ENCODE data around the gene RMND1.

Gene RMND1

DNA sequence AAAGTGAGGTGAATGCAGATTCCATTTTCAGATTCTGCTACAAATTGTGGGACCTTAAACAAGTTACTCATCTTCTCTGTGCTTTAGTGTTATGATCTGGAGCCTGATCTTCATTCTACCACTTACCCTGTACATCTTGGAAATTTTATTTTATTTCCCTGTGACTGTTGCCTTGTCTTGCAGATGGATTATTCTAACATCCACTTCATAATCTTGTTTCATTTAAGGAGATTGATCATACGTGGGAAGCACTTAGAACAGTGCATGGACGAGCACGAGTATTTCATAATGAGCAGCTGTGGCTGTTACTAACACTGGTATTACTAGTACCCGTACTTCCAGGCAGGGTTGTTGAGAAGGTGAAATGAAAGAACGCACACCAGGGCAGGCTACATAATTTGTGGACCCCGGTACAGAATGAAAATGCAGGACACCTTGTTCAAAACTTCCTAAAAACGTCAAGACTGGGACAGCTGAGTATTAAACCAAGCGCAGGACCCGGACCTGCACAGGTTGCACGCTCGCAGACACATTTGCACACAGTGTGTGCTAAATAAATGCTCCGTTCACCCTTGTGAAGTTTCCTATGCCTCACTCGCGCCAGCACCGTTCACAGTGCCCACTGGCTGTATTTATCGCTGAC is 41.4 kb upstream of the RMND1 start:
- H3K4me2 ChIP-seq (ENCODE audit: low read length) = peak overlapping the region; percentile 87
- no peaks in the 10 kb centered on the region for H3K36me3 ChIP-seq (ENCODE audit: control insufficient read depth, insufficient read depth, low read length)
- H2AFZ ChIP-seq = peak overlapping the region; percentile 65
- H3K4me3 ChIP-seq (ENCODE audit: low read depth, low read length) = no peak overlapping the region
- H3K27me3 ChIP-seq (ENCODE audit: control insufficient read depth, insufficient read depth, low read length) = no peaks in the 10 kb centered on the region
- no peaks in the 10 kb centered on the region for H3K9me3 ChIP-seq (ENCODE audit: control insufficient read depth, low read length)
- H3K9ac ChIP-seq = no peak overlapping the region
- TF ChIP-seq, protein P1, sequence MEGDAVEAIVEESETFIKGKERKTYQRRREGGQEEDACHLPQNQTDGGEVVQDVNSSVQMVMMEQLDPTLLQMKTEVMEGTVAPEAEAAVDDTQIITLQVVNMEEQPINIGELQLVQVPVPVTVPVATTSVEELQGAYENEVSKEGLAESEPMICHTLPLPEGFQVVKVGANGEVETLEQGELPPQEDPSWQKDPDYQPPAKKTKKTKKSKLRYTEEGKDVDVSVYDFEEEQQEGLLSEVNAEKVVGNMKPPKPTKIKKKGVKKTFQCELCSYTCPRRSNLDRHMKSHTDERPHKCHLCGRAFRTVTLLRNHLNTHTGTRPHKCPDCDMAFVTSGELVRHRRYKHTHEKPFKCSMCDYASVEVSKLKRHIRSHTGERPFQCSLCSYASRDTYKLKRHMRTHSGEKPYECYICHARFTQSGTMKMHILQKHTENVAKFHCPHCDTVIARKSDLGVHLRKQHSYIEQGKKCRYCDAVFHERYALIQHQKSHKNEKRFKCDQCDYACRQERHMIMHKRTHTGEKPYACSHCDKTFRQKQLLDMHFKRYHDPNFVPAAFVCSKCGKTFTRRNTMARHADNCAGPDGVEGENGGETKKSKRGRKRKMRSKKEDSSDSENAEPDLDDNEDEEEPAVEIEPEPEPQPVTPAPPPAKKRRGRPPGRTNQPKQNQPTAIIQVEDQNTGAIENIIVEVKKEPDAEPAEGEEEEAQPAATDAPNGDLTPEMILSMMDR (IDR thresholded peaks at IDR 0.05) = no peak
- H3K4me1 ChIP-seq = no peaks in the 10 kb centered on the region
- H3K79me2 ChIP-seq = no peaks in the 10 kb centered on the region
- H3K27ac ChIP-seq = no peak overlapping the region

DNA sequence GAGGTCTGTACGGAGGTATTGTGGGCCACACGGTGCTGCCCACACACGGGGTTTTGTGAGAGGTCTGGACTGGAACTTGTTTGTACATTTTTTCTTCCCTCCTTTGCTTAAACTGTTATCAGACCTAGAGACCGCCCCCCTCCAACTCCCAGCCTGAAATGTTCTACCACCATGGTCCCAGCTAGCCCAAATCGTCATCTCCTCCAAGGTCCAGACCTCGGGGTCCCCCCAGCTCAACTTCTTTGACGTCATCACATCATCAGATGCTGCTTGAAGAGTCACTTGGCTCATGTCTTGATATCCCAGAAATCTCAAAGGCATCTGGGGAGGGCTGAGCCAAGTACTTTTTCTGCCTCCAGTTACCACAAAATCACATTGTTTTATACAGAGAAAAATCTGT is 39.1 kb upstream of the RMND1 start:
- Histone ChIP-seq H3K4me3 (ENCODE audit: low read depth, low read length) (no peak overlapping the region), H3K79me2 (no peaks in the 10 kb centered on the region), H2AFZ (no peak overlapping the region), H3K4me2 (ENCODE audit: low read length) (no peak overlapping the region), H3K9ac (no peak overlapping the region), H3K27ac (no peak overlapping the region), H3K9me3 (ENCODE audit: control insufficient read depth, low read length) (no peaks in the 10 kb centered on the region), H3K36me3 (ENCODE audit: control insufficient read depth, insufficient read depth, low read length) (no peaks in the 10 kb centered on the region), H3K4me1 (no peaks in the 10 kb centered on the region), H3K27me3 (ENCODE audit: control insufficient read depth, insufficient read depth, low read length) (no peaks in the 10 kb centered on the region)
- TF ChIP-seq, protein P1 (IDR thresholded peaks at IDR 0.05) = no peak

DNA sequence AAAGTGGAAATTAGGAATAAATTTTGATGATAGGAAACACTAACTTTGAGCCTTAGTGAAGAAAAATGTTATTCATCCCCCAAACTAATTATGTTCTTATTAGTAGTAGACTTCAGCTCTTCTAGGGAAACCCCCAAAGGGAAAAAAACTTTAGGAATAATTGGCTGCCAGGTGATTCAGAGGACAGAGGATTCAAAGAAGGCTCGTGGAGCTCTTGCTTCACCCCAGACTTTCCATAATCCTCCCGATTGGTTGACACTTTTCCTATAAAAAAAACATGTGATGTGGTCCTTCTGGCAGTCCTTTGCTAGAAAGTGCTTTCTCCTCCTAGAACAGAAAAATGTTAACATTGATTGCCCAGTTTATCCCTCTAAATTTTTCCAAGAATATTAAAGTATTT is 36.3 kb upstream of the RMND1 start:
- Histone ChIP-seq H3K9ac (no peak overlapping the region), H3K4me2 (ENCODE audit: low read length) (no peak overlapping the region), H3K4me1 (no peaks in the 10 kb centered on the region), H3K27me3 (ENCODE audit: control insufficient read depth, insufficient read depth, low read length) (no peaks in the 10 kb centered on the region), H3K79me2 (no peaks in the 10 kb centered on the region), H3K9me3 (ENCODE audit: control insufficient read depth, low read length) (no peaks in the 10 kb centered on the region), H3K4me3 (ENCODE audit: low read depth, low read length) (no peak overlapping the region), H2AFZ (no peak overlapping the region), H3K27ac (no peak overlapping the region), H3K36me3 (ENCODE audit: control insufficient read depth, insufficient read depth, low read length) (no peaks in the 10 kb centered on the region)
- TF ChIP-seq, protein P1 (IDR thresholded peaks at IDR 0.05) = no peak

DNA sequence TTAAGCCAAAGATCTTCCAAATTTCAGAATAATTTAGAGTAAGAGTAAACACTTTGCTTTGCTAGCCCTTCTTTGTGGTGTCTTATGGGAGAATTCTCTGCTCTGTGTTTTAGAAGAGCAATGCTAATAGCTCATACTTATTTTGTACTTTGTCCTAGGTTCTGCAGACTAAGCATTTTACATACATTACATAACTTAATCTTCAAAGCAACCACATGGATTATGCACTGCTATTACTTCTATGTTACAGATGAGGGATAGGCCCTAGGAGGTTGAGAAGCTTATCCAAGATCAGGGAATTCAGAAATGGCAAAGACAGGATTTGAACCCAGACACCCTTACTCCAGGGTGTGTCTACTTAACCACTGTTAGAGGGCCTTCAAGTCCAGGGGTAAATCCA is 32.1 kb upstream of the RMND1 start:
- H2AFZ ChIP-seq = no peak overlapping the region
- no peaks in the 10 kb centered on the region for H3K79me2 ChIP-seq
- H3K27me3 ChIP-seq (ENCODE audit: control insufficient read depth, insufficient read depth, low read length) = no peaks in the 10 kb centered on the region
- no peaks in the 10 kb centered on the region for H3K4me1 ChIP-seq
- H3K4me3 ChIP-seq (ENCODE audit: low read depth, low read length) = no peak overlapping the region
- H3K27ac ChIP-seq = no peak overlapping the region
- TF ChIP-seq, protein P1 (IDR thresholded peaks at IDR 0.05) = no peak
- no peaks in the 10 kb centered on the region for H3K36me3 ChIP-seq (ENCODE audit: control insufficient read depth, insufficient read depth, low read length)
- no peak overlapping the region for H3K9ac ChIP-seq
- H3K4me2 ChIP-seq (ENCODE audit: low read length) = no peak overlapping the region
- H3K9me3 ChIP-seq (ENCODE audit: control insufficient read depth, low read length) = no peaks in the 10 kb centered on the region

DNA sequence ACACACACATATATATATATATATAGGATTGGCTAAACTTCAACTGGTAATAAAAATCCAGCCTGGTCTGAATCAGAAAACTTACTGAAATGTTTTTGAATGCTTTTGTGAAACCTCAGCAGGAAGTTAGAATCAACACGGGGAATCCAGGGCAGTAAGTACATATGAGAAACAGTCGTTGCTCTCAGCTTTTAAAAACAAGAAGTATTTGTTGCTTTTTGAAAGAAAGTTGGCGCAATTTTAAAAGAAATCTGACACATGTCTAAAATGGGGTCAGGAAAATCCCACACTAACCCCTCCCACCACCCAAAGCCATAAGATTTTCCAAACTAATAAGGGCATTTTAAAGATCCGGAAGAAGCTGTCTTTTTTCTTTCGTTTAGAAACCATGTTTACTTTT is 30.4 kb upstream of the RMND1 start:
- no peaks in the 10 kb centered on the region for H3K79me2 ChIP-seq
- H3K9ac ChIP-seq = no peak overlapping the region
- H3K27me3 ChIP-seq (ENCODE audit: control insufficient read depth, insufficient read depth, low read length) = no peaks in the 10 kb centered on the region
- H3K4me1 ChIP-seq = no peaks in the 10 kb centered on the region
- H3K27ac ChIP-seq = no peak overlapping the region
- TF ChIP-seq, protein P1 (IDR thresholded peaks at IDR 0.05) = no peak
- no peak overlapping the region for H3K4me3 ChIP-seq (ENCODE audit: low read depth, low read length)
- no peak overlapping the region for H2AFZ ChIP-seq
- H3K9me3 ChIP-seq (ENCODE audit: control insufficient read depth, low read length) = no peaks in the 10 kb centered on the region
- H3K4me2 ChIP-seq (ENCODE audit: low read length) = peak overlapping the region; percentile 51
- H3K36me3 ChIP-seq (ENCODE audit: control insufficient read depth, insufficient read depth, low read length) = no peaks in the 10 kb centered on the region

All from parathyroid adenoma (tissue), 2 donors.